ENCODE data around the gene NRG2. TPM values are rescaled to one million over a fixed set of nuclear protein-coding genes. Genes with fewer than 3 reads are reported as not detected.

NRG2 gene
- total RNA-seq, 1 donor from 2014 or later, result 0.07 TPM

DNA sequence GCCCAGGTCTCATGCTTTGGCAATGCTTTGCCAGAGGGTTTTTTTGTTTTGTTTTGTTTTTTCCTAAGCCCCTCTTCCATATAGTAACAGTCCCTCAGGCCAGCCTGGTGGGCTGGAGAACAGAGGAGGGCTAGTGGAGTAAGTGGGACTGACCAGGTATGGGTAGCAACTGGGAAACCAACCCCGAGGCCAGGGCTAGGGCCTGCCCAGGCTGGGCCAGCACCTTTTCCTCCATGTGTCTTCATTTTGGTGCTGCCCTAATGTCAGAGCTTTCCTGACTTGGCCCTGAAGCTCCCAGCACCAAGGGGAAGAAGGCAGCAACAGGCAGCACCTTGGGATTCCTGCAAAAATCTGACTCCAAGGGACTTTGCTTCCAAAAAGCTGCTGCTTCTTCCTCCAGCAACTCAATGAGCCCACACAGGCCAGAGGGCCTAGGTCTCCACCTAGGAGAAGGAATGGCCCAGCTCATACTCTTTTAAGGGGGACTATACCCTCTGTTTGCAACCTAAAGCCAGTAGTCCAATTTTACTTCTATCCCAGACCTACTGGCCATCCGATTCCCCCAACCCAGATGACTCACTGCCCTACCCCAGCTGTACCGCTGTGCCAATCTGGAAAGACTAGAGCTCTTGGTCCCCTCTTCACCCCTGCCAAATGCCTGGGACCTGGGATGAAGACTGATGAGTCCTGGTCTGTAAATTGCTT lies 142.4 kb downstream of the NRG2 start:
- Mint-ChIP-seq H3K36me3 (ENCODE audit: low read depth) (no peaks in the 10 kb centered on the region), H3K4me3 (no peak overlapping the region), H3K27ac (no peak overlapping the region), H3K4me1 (peaks cover 6% of the 10 kb centered on the region), H3K27me3 (peaks cover 34% of the 10 kb centered on the region), H3K9me3 (no peaks in the 10 kb centered on the region)
- no peak for DNase-seq
- intact Hi-C loops (cut with micrococcal nuclease), result no loop called here
- ChIA-PET CTCF (no interaction called here), POLR2A (no interaction called here)
- TF ChIP-seq, protein P1, sequence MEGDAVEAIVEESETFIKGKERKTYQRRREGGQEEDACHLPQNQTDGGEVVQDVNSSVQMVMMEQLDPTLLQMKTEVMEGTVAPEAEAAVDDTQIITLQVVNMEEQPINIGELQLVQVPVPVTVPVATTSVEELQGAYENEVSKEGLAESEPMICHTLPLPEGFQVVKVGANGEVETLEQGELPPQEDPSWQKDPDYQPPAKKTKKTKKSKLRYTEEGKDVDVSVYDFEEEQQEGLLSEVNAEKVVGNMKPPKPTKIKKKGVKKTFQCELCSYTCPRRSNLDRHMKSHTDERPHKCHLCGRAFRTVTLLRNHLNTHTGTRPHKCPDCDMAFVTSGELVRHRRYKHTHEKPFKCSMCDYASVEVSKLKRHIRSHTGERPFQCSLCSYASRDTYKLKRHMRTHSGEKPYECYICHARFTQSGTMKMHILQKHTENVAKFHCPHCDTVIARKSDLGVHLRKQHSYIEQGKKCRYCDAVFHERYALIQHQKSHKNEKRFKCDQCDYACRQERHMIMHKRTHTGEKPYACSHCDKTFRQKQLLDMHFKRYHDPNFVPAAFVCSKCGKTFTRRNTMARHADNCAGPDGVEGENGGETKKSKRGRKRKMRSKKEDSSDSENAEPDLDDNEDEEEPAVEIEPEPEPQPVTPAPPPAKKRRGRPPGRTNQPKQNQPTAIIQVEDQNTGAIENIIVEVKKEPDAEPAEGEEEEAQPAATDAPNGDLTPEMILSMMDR (IDR thresholded peaks at IDR 0.05), result no peak
- ATAC-seq (ENCODE audit: low read depth), result no peak

DNA sequence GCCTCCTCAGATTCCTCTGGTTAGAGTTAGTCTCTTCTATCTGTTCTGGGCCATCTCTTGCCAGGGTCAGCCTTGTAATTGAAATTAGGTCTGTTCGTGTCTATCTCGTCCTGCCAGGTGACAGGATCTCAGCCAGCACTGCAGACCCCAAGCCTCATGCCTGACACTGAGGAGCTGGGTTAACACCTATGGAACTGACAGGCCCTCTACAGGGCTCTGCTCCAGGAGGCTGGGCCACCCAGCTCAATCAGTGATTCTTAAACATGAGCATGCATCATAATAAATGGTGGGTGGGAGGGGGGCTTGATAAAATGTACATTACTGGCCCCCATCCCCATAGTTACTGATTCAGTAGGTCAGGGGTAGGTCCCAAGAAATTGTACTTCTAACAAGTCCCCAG lies 144.1 kb downstream of the NRG2 start:
- CTCF ChIA-PET, result no interaction called here
- H3K4me3 Mint-ChIP-seq, result no peak overlapping the region
- no peaks in the 10 kb centered on the region for H3K36me3 Mint-ChIP-seq (ENCODE audit: low read depth)
- POLR2A ChIA-PET, result no interaction called here
- H3K27ac Mint-ChIP-seq, result no peak overlapping the region
- no peak for ATAC-seq (ENCODE audit: low read depth)
- H3K27me3 Mint-ChIP-seq, result peaks cover 34% of the 10 kb centered on the region
- H3K4me1 Mint-ChIP-seq, result peaks cover 6% of the 10 kb centered on the region
- no peaks in the 10 kb centered on the region for H3K9me3 Mint-ChIP-seq
- TF ChIP-seq, protein P1 (IDR thresholded peaks at IDR 0.05), result no peak
- intact Hi-C loops (cut with micrococcal nuclease), result no loop called here
- DNase-seq, result no peak

DNA sequence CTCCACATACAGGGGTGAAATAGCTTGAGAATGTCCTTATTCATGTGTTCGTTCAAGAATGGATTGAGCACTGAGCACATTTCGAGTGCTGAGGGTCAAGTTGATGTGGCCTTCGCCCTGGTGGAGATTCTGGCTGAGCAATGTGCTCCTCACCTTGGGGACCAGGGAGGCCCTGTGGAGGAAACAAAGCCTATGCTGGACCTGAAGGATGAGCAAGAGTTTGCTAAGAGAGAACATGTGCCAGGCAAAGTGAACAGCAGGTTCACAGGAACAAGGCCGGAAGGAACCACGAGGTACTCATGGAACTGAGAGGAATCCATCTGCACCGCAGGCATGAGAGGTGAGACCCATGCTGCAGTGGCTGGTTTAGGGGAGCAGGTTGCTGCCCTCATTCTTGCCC lies 145.1 kb downstream of the NRG2 start:
- CTCF ChIA-PET, result no interaction called here
- DNase-seq (no peak), ATAC-seq (ENCODE audit: low read depth) (no peak)
- intact Hi-C loops (cut with micrococcal nuclease), result no loop called here
- Mint-ChIP-seq H3K36me3 (ENCODE audit: low read depth) (no peaks in the 10 kb centered on the region), H3K4me1 (no peaks in the 10 kb centered on the region), H3K4me3 (no peak overlapping the region), H3K27me3 (peaks cover 30% of the 10 kb centered on the region), H3K27ac (no peak overlapping the region), H3K9me3 (no peaks in the 10 kb centered on the region)
- TF ChIP-seq, protein P1 (IDR thresholded peaks at IDR 0.05), result no peak
- POLR2A ChIA-PET, result no interaction called here

DNA sequence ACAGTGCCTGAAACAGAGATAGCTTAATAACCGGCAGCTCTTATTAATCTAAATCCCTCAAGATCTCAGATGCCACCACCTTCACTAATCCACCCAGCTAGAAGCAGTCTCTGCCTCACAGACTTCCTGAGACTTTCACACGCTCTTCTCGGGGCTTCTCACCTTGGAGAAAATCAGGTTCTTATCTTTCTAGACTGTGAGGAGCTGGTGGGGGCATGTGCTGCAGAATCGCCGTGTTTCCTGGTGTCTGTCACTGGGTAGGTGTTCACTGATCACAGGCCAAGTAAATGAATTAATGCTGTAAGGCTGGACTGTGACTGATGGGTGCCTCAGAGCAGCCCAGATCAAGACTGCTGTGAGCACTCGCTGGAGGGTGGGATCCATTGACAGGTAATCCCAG lies 145.8 kb downstream of the NRG2 start:
- TF ChIP-seq, protein P1 (IDR thresholded peaks at IDR 0.05), result no peak

DNA sequence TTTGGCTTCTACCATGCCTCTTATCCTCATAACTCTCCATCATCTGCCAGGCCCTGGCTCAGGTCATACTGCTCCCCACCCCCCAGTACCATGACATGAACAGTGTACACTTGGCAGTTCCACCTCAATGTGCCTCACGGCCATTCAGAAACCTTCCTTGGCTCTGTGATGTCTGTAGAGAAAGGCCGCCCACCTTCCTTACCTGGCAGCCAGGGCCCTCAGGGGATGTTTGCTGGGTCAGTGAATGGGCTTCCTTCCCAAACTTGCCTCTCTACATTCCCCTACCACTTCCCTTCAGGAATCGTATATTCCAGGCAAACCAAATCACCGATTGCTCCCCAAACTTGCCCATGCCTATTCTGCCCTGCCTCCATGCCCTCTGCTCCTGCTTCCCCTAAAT lies 146.4 kb downstream of the NRG2 start:
- intact Hi-C loops (cut with micrococcal nuclease), result no loop called here
- peaks cover 27% of the 10 kb centered on the region for H3K27me3 Mint-ChIP-seq
- no peaks in the 10 kb centered on the region for H3K4me1 Mint-ChIP-seq
- no peak for DNase-seq
- no peaks in the 10 kb centered on the region for H3K36me3 Mint-ChIP-seq (ENCODE audit: low read depth)
- no peak for ATAC-seq (ENCODE audit: low read depth)
- H3K27ac Mint-ChIP-seq, result no peak overlapping the region
- no peaks in the 10 kb centered on the region for H3K9me3 Mint-ChIP-seq
- POLR2A ChIA-PET, result no interaction called here
- CTCF ChIA-PET, result no interaction called here
- TF ChIP-seq, protein P1 (IDR thresholded peaks at IDR 0.05), result no peak
- no peak overlapping the region for H3K4me3 Mint-ChIP-seq

More for the DNA sequence above, 145.8 kb downstream of the NRG2 start:
- H3K36me3 Mint-ChIP-seq (ENCODE audit: low read depth), result no peaks in the 10 kb centered on the region
- no peak for DNase-seq
- no peak for ATAC-seq (ENCODE audit: low read depth)
- intact Hi-C loops (cut with micrococcal nuclease), result no loop called here
- CTCF ChIA-PET, result no interaction called here
- no peaks in the 10 kb centered on the region for H3K4me1 Mint-ChIP-seq
- H3K27me3 Mint-ChIP-seq, result peaks cover 28% of the 10 kb centered on the region
- no peak overlapping the region for H3K4me3 Mint-ChIP-seq
- POLR2A ChIA-PET, result no interaction called here
- H3K27ac Mint-ChIP-seq, result no peak overlapping the region
- no peaks in the 10 kb centered on the region for H3K9me3 Mint-ChIP-seq

All from activated B cell treated with CpG ODN at 0.5 μM for 24 hours (primary cell).